Transverse colon (tissue), 4 donors: ENCODE results near the gene FBXO30.

Source experiments
- CTCF ChIP-seq, 5 experiments: fragments of 200-600 bp in 3 of 5; fragments of 450-650 bp in 2 of 5; sonication (generic) in 3 of 5; IDR thresholded peaks; 1 replicate in 2 of 5; 2 replicates in 3 of 5; pipeline ENCODE4 v1.5.1; 2016 to 2017; ENCODE audit warnings: antibody characterized with exemption in 5 of 5, inconsistent platforms in 3 of 5, mild to moderate bottlenecking in 2 of 5, moderate library complexity in 1 of 5
- POLR2AphosphoS5 ChIP-seq, 3 donors: sonication (generic); formaldehyde crosslinking; IDR thresholded peaks; one replicate each; pipeline ENCODE4 v1.6.1; 2016; ENCODE audit warnings: antibody characterized with exemption in 3 of 3

- no peak for TF ChIP-seq CTCF (IDR thresholded peaks at IDR 0.05)
- TF ChIP-seq POLR2AphosphoS5 (IDR thresholded peaks at IDR 0.05), result no peak
Measured at GRCh38 chr6:145824344-145824743, 9.7 kb upstream of the FBXO30 start.
